ENCODE results near the gene GAS2L2. TPM values are rescaled to one million over a fixed set of nuclear protein-coding genes. Genes with fewer than 3 reads are reported as not detected.

The GAS2L2 gene
- total RNA-seq, 1 donor from 2014 or later, result not detected

DNA sequence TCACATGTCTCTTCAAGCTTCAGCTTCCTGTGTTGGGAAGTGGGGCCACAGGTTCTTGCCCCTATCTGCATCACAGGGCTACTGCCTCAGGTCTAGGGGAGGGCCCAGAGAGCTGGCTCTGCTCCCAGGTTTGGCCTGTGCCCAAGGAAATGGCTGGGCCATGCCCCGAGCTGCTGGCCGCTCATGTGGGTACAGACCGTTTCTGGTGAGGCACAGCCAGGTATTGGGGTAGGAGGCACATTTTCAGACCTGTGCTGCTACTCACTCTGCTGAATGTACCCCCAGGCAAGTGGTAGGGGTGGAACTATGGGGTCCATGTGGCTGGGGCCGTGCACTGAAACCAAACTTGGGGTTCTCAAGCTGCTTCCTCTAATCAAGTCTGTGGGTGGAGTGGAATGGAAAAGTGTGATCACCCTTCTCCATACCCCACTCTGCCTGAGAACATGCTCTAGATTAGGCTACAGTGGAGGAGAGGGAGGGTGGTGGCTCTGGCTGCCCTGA, 4.6 kb downstream of the GAS2L2 start:
- intact Hi-C loops (cut with micrococcal nuclease), result loop anchor here (5.0 kb wide), 1 partner anchor 436 kb away; no protein-coding TSS in a partner anchor

DNA sequence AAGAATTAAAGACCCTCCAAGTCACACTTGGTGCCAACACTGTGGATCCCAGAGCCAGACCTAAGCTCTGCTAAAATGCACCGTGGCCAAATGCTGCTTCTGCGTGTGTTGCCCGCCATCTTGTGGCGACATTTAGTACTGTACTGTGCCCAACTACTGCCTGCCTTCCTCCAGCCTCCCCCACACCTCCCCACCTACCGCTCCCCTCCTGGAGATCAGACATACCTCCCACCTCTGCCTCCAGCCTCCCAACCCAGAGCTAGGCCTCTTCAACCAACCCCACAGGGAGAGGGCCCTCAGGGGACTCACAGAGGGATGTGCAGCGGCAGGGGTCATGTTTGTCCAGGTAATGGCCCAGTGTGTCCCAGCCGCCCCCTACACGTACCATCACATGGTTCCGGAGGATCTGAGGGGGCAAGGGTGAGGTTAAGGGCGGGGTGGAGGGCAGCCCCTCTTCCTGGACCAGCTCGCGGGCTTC, 5.5 kb downstream of the GAS2L2 start:
- intact Hi-C loops (cut with micrococcal nuclease), result loop anchor here (1.0 to 5.0 kb wide), 6 partner anchors 134 to 605 kb away; partner anchors contain the start of genes NLE1, SLFN12L and SLFN5

GRCh38 chr17:35745749-35746320, 7.2 kb downstream of the GAS2L2 start:
- intact Hi-C loops (cut with micrococcal nuclease), result loop anchor here (2.0 to 5.0 kb wide), 2 partner anchors 434 to 503 kb away; partner anchors contain the start of gene SLFN5

- intact Hi-C loops (cut with micrococcal nuclease), result loop anchor here (5.0 kb wide), 1 partner anchor 433 kb away; no protein-coding TSS in a partner anchor
These were observed 7.8 kb downstream of the GAS2L2 start for GRCh38 chr17:35745246-35745645.

DNA sequence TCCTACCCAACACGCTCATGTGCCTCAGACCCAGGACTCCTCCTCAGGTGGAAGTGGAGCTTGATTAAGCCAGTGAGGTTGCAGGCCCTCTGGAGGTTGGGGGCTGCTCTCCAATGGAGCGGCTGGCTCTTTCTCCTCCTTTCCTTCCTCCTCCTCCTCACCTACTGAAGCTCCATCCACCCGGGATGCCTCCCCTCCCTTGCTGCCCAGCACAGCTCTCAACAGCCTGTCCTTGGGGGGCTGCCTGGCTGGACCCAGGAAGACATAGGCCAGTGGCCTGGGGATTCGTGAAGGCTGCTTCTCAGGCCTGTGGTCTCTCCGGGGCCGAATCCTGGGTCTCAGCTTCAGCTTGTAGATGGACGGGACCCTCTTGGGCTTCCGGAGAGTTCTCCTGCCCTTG, 8.2 kb downstream of the GAS2L2 start:
- intact Hi-C loops (cut with micrococcal nuclease), result loop anchor here (5.0 kb wide), 1 partner anchor 433 kb away; no protein-coding TSS in a partner anchor

- intact Hi-C loops (cut with micrococcal nuclease), result no loop called here
These were observed 9.3 kb downstream of the GAS2L2 start for GRCh38 chr17:35743626-35744328.

- intact Hi-C loops (cut with micrococcal nuclease), result no loop called here
These were observed 10.1 kb downstream of the GAS2L2 start for GRCh38 chr17:35742896-35743477.

DNA sequence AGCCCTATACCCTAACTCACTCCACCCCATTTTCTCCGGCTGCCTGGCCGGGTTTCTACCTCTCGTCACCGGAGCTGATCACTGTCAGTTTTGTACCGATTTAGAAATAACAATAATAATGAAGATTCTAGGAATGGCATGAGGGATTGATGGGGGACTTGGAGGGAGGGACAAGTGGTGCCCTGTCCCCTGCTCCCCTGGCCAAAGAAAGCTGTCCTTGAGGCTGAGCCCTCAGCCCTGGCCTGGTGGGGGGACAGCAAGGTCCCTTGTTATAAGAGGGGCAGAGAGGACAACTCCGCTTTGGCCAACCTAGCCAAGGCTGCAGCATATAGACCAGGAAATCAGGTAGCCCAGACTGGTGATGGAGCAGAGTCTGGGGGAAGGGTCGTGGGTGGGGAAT, 10.5 kb downstream of the GAS2L2 start:
- intact Hi-C loops (cut with micrococcal nuclease), result no loop called here

DNA sequence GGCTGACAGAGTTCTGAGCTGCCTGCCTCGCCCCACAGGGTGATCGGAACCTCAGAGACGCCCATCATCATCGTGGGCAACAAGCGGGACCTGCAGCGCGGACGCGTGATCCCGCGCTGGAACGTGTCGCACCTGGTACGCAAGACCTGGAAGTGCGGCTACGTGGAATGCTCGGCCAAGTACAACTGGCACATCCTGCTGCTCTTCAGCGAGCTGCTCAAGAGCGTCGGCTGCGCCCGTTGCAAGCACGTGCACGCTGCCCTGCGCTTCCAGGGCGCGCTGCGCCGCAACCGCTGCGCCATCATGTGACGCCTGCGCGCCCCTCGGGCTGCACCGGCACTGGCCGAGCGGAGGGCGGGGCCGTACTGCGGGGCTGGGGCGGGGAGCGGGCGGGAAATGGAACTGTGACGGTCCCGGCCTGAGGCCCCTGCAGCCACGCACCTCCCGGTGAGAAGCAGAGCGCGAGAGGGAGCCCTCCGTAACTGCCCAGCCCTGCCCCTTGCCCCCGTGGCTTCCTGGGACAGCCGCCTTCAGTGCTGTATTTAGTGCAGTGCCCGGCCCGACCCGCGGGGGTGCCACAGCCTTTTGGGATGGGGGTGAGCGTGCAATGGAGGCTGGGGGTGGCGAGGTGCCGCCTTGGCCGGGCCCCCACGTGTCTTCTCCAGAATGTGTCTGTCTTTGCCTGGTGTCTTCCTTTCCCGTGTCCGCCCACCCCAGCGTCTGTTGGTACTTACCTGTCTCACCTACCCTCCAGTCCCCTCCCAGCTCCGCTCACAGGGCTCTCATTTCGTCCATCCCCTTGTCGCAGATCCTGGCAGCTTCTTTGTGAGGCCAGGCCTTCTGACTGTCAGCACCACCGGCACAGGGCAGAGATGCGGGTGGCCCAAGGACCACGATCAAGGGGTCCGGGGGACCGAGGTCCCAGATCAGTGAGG, 11.8 kb downstream of the GAS2L2 start:
- intact Hi-C loops (cut with micrococcal nuclease), result no loop called here

- intact Hi-C loops (cut with micrococcal nuclease), result no loop called here
These were observed 12.8 kb downstream of the GAS2L2 start for GRCh38 chr17:35740216-35740615.

DNA sequence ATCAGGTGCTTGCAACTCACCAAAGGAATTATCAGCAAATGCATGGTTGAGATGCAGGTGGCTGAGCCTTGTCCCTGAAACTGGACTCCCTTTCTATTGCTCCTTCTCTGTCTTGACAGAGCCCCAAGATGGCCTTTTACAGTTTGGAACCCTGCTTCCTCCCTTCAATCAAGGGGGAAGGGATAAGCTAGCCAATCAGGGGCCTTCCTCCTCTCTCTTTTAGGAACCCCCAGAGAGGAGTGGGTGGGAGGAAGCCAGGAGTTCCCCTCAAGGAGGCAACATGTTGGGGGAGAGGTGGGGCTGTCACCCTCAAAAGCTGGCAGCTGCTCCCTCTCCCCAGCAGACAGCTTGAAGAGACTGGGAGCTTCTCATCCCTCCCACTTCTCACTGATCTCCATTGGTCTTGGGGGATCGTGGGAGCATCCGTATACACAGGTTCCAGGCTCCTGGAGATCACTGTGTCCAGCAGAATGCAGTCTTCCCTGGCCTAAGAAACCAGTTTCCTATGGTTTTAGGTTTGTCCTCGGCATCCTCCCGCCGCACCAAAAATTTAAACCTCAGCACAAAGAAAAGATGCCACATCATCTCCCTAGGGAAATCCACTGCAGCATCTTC, 14.4 kb downstream of the GAS2L2 start:
- intact Hi-C loops (cut with micrococcal nuclease), result no loop called here

DNA sequence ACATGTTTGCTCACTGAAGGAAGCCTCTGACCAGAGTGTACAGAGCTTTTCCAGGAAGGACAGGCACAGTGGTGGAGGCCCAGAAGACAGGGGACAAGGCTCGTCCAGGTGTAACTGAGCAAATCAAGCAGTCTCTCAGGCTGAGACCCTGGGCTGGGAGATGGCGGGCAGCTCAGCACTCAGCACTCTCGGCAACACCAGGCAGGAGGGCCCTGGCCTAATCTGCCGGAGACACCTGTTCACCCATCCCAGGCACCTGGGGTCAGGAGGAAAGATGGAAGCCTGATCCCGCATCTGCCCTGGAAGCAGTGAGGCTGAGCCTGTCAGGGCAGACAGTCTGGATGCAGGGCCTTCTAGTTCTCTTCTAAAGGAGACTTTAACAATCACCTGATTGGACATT, 16.8 kb downstream of the GAS2L2 start:
- intact Hi-C loops (cut with micrococcal nuclease), result no loop called here

DNA sequence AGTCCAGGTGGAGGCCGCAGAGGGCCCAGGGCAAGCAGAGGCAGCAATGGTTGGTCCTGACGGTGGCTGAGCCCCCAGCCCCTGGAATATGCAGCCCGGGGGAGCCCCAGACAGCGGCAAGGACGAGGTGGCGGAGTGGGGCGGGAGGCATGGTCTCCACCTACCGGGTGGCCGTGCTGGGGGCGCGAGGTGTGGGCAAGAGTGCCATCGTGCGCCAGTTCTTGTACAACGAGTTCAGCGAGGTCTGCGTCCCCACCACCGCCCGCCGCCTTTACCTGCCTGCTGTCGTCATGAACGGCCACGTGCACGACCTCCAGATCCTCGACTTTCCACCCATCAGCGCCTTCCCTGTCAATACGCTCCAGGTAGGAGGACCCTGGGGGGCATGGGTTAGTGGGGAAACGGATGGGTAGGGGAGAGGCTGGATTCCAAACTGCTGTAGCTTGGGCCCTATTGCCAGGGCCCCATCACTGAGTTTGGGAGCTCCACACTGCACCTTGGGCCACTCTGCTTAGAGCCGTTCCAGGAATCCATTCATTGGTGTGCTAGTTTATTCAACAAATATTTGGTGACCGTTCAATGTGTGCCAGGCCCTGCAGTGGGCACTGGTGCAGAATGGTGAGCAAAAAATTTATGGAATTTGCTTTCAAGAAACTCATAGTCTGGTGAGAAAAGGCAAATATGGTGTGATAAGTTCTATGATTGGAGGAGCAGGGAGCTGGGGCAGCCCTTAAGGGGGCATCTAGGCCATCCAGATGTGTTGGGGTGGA, 17.8 kb downstream of the GAS2L2 start:
- intact Hi-C loops (cut with micrococcal nuclease), result no loop called here

DNA sequence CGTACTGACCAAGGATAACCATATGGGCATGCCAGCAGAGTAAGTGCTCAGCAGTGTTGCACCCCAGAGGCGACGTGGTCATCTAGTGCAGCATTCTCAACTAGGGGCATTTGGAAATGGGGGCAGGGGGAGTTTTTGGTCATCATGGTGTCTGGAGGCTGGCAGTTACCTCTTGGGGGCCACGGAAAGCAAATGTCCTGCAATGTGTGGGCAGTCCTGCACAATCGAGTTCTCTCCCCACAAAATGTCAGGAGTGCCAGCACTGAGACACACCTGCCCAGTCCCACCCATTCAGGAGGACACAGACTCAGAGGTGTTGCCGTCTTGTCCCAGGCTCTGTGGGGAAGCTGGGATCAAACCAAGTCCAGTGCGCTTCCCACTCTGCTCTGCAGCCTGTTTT, 18.6 kb downstream of the GAS2L2 start:
- intact Hi-C loops (cut with micrococcal nuclease), result no loop called here

GRCh38 chr17:35733366-35733765, 19.7 kb downstream of the GAS2L2 start:
- intact Hi-C loops (cut with micrococcal nuclease), result no loop called here

- intact Hi-C loops (cut with micrococcal nuclease), result no loop called here
These were observed 20.3 kb downstream of the GAS2L2 start for GRCh38 chr17:35732806-35733136.

DNA sequence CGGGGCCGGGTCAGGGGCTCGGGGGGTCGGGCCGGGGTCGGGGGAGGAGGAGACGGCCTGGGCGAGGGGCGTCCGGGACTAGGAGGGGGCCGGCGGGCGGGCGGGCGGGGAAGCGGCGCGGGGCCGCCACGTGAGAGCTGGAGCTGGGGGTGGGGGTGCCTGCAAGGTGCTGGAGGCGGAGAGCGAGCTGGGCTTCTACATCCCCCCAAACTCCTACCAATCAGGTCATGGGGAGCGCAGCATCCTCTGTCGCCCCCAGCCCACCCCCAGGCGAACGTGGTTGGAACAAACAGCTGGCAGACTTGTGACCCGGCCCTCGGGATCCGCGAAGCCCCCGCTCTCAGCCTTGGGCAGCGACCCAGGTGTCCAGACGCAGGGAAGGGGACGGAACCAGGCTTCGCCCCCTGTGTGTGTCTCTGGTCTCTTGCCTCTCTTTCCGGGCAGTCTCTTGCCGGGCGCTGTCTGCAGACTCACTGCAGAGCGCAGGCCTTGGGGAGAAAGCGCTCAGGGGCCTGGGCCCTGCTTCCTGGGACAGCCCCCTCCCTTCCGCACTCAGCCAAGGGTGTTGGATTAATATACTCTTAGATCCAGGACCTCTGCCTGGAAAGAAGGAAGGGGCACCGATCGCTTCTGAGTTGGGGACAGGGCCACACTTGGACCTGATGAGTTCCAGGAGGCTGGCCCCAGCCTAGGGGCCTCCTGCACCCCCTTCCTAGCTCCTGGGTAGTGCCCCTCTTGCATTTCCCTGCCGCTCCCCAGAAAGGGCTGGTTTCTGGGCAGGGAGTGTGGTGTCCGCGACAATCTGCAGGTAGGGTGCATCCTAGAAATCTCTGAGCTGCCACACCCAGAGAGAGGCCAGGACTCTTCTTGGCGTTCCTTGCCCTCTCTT, 20.9 kb downstream of the GAS2L2 start:
- intact Hi-C loops (cut with micrococcal nuclease), result no loop called here

- intact Hi-C loops (cut with micrococcal nuclease), result no loop called here
These were observed 21.7 kb downstream of the GAS2L2 start, which contains the start of gene RASL10B for GRCh38 chr17:35731239-35731916. RASL10B (plus strand) TSS chr17:35731639; CDS start chr17:35735185, 3,546 bp downstream.
